Activated T-cell treated with anti-CD3 and anti-CD28 coated beads, Interleukin-2, amount 50 U/mL, for 4 hours (primary cell): ENCODE measurements around the gene GIMAP7. TPM values are rescaled to one million over a fixed set of nuclear protein-coding genes. Genes with fewer than 3 reads are reported as not detected.

Source experiments
- ATAC-seq, 2 donors: fragments of 200-7000 bp; cut with Tn5 transposase; one replicate each; pipeline ENCODE4 v1.10.0; 2021
- DNase-seq: peaks from one replicate; pipeline ENCODE4 v3.0.0-alpha.2; 2020
- H3K27me3 Mint-ChIP-seq: one replicate; pipeline ENCODE4 v1.8.0; 2021; ENCODE audit warnings: low read depth, mixed read lengths
- H3K36me3 Mint-ChIP-seq: one replicate; pipeline ENCODE4 v1.8.0; 2022; ENCODE audit warnings: mixed read lengths; ENCODE audit not compliant: insufficient read depth
- H3K4me1 Mint-ChIP-seq: one replicate; pipeline ENCODE4 v1.8.0; 2021; ENCODE audit warnings: low read depth, mixed read lengths
- H3K4me3 Mint-ChIP-seq: one replicate; pipeline ENCODE4 v1.8.0; 2021; ENCODE audit warnings: mild to moderate bottlenecking, moderate library complexity, mixed read lengths
- H3K9me3 Mint-ChIP-seq: one replicate; pipeline ENCODE4 v1.8.0; 2021; ENCODE audit warnings: mixed read lengths
- total RNA-seq, 3 donors: library from RNA; stranded (reverse); gene quantifications; one replicate each; pipeline ENCODE4 v1.2.1, GENCODE V29; 2021

The GIMAP7 gene
- total RNA-seq, 3 donors from 2014 or later, result 23.9 to 28.3 (median 25.0) TPM

- H3K36me3 Mint-ChIP-seq, result peaks cover 33% of the 10 kb centered on the region
- peaks cover 42% of the 10 kb centered on the region for H3K9me3 Mint-ChIP-seq
- H3K4me1 Mint-ChIP-seq, result peaks cover 57% of the 10 kb centered on the region
- ATAC-seq, result no peak
- no peak for DNase-seq
- no peaks in the 10 kb centered on the region for H3K27me3 Mint-ChIP-seq
- H3K4me3 Mint-ChIP-seq, result no peak overlapping the region
Measured at GRCh38 chr7:150524018-150524417, 9.3 kb downstream of the GIMAP7 start.

GRCh38 chr7:150531704-150532103 lies 17.0 kb downstream of the GIMAP7 start:
- DNase-seq, result no peak
- peaks cover 11% of the 10 kb centered on the region for H3K4me1 Mint-ChIP-seq
- H3K36me3 Mint-ChIP-seq, result peaks cover 17% of the 10 kb centered on the region
- no peak overlapping the region for H3K4me3 Mint-ChIP-seq
- peaks cover 56% of the 10 kb centered on the region for H3K9me3 Mint-ChIP-seq
- H3K27me3 Mint-ChIP-seq, result no peaks in the 10 kb centered on the region
- ATAC-seq, result no peak

- Mint-ChIP-seq H3K4me1 (peaks cover 11% of the 10 kb centered on the region), H3K36me3 (peaks cover 4% of the 10 kb centered on the region), H3K27me3 (no peaks in the 10 kb centered on the region), H3K4me3 (no peak overlapping the region), H3K9me3 (peaks cover 29% of the 10 kb centered on the region)
- no peak for DNase-seq
- ATAC-seq, result no peak
Measured at GRCh38 chr7:150538259-150538658, 23.6 kb downstream of the GIMAP7 start.

- Mint-ChIP-seq H3K36me3 (peaks cover 16% of the 10 kb centered on the region), H3K9me3 (peaks cover 35% of the 10 kb centered on the region), H3K27me3 (no peaks in the 10 kb centered on the region), H3K4me3 (no peak overlapping the region), H3K4me1 (peaks cover 63% of the 10 kb centered on the region)
- ATAC-seq (no peak), DNase-seq (no peak)
Measured at GRCh38 chr7:150553163-150553562, 38.5 kb downstream of the GIMAP7 start.

GRCh38 chr7:150556521-150557138 lies 42.0 kb downstream of the GIMAP7 start:
- Mint-ChIP-seq H3K4me1 (peaks cover 75% of the 10 kb centered on the region), H3K4me3 (peak overlapping the region; percentile 58), H3K27me3 (no peaks in the 10 kb centered on the region), H3K36me3 (peaks cover 16% of the 10 kb centered on the region), H3K9me3 (peaks cover 39% of the 10 kb centered on the region)
- ATAC-seq, result peak in 1 of 2 donors; percentile 54
- no peak for DNase-seq

- Mint-ChIP-seq H3K36me3 (peaks cover 3% of the 10 kb centered on the region), H3K9me3 (peaks cover 16% of the 10 kb centered on the region), H3K27me3 (no peaks in the 10 kb centered on the region), H3K4me1 (peaks cover 74% of the 10 kb centered on the region), H3K4me3 (no peak overlapping the region)
- no peak for DNase-seq
- ATAC-seq, result no peak
Measured at GRCh38 chr7:150560486-150560885, 45.8 kb downstream of the GIMAP7 start.

GRCh38 chr7:150562919-150563318 lies 48.2 kb downstream of the GIMAP7 start:
- H3K9me3 Mint-ChIP-seq, result peaks cover 16% of the 10 kb centered on the region
- DNase-seq, result no peak
- no peak for ATAC-seq
- peaks cover 77% of the 10 kb centered on the region for H3K4me1 Mint-ChIP-seq
- H3K27me3 Mint-ChIP-seq, result no peaks in the 10 kb centered on the region
- H3K36me3 Mint-ChIP-seq, result peaks cover 3% of the 10 kb centered on the region
- H3K4me3 Mint-ChIP-seq, result peak overlapping the region; percentile 70

GRCh38 chr7:150564006-150564405 lies 49.3 kb downstream of the GIMAP7 start:
- H3K36me3 Mint-ChIP-seq, result peaks cover 6% of the 10 kb centered on the region
- DNase-seq, result no peak
- no peaks in the 10 kb centered on the region for H3K27me3 Mint-ChIP-seq
- H3K4me1 Mint-ChIP-seq, result peaks cover 73% of the 10 kb centered on the region
- peak overlapping the region; percentile 70 for H3K4me3 Mint-ChIP-seq
- peaks cover 16% of the 10 kb centered on the region for H3K9me3 Mint-ChIP-seq
- ATAC-seq, result peak; percentile 37 to 45

GRCh38 chr7:150564566-150564965 lies 49.9 kb downstream of the GIMAP7 start:
- no peak for ATAC-seq
- Mint-ChIP-seq H3K27me3 (no peaks in the 10 kb centered on the region), H3K4me3 (peak overlapping the region; percentile 70), H3K4me1 (peaks cover 77% of the 10 kb centered on the region), H3K9me3 (peaks cover 16% of the 10 kb centered on the region), H3K36me3 (peaks cover 11% of the 10 kb centered on the region)
- no peak for DNase-seq

- DNase-seq (no peak), ATAC-seq (no peak)
- Mint-ChIP-seq H3K4me3 (peak overlapping the region; percentile 70), H3K27me3 (no peaks in the 10 kb centered on the region), H3K9me3 (peaks cover 12% of the 10 kb centered on the region), H3K36me3 (peaks cover 16% of the 10 kb centered on the region), H3K4me1 (peaks cover 80% of the 10 kb centered on the region)
Measured at GRCh38 chr7:150565239-150565638, 50.6 kb downstream of the GIMAP7 start.

- Mint-ChIP-seq H3K27me3 (no peaks in the 10 kb centered on the region), H3K36me3 (peaks cover 22% of the 10 kb centered on the region), H3K4me1 (peaks cover 80% of the 10 kb centered on the region), H3K4me3 (peak overlapping the region; percentile 82), H3K9me3 (peaks cover 4% of the 10 kb centered on the region)
- no peak for DNase-seq
- ATAC-seq, result no peak
Measured at GRCh38 chr7:150566123-150566522, 51.5 kb downstream of the GIMAP7 start.

GRCh38 chr7:150566572-150566971 lies 51.9 kb downstream of the GIMAP7 start:
- Mint-ChIP-seq H3K4me3 (peak overlapping the region; percentile 82), H3K36me3 (peaks cover 27% of the 10 kb centered on the region), H3K4me1 (peaks cover 78% of the 10 kb centered on the region), H3K9me3 (peaks cover 3% of the 10 kb centered on the region), H3K27me3 (no peaks in the 10 kb centered on the region)
- no peak for ATAC-seq
- DNase-seq, result no peak

- peaks cover 33% of the 10 kb centered on the region for H3K36me3 Mint-ChIP-seq
- no peak for DNase-seq
- H3K4me3 Mint-ChIP-seq, result peak within 1 kb of the TSS; percentile 82
- peak in 1 of 2 donors; percentile 25 for ATAC-seq
- H3K4me1 Mint-ChIP-seq, result peaks cover 76% of the 10 kb centered on the region
- no peaks in the 10 kb centered on the region for H3K27me3 Mint-ChIP-seq
- H3K9me3 Mint-ChIP-seq, result peaks cover 5% of the 10 kb centered on the region
Measured at GRCh38 chr7:150567169-150567568, 52.5 kb downstream of the GIMAP7 start, which contains the start of gene GIMAP4. Gene GIMAP4 (plus strand): TSS chr7:150567390. CDS start chr7:150569902, 2,512 bp downstream.

GRCh38 chr7:150567871-150568301 lies 53.2 kb downstream of the GIMAP7 start:
- Mint-ChIP-seq H3K4me1 (peaks cover 74% of the 10 kb centered on the region), H3K9me3 (peaks cover 13% of the 10 kb centered on the region), H3K36me3 (peaks cover 40% of the 10 kb centered on the region), H3K4me3 (peak overlapping the region; percentile 82), H3K27me3 (no peaks in the 10 kb centered on the region)
- DNase-seq (no peak), ATAC-seq (peak; percentile 17 to 23)

GRCh38 chr7:150568714-150569113 lies 54.0 kb downstream of the GIMAP7 start:
- DNase-seq, result no peak
- ATAC-seq, result peak; percentile 53 to 57
- Mint-ChIP-seq H3K36me3 (peaks cover 48% of the 10 kb centered on the region), H3K4me1 (peaks cover 65% of the 10 kb centered on the region), H3K27me3 (no peaks in the 10 kb centered on the region), H3K4me3 (peak overlapping the region; percentile 82), H3K9me3 (peaks cover 19% of the 10 kb centered on the region)
